Measurements from ENCODE around the gene SH3D19. TPM values are rescaled to one million over a fixed set of nuclear protein-coding genes. Genes with fewer than 3 reads are reported as not detected.

The SH3D19 gene
- total RNA-seq, 1 donor from 2014 or later = 41.7 TPM

- no peak for DNase-seq (ENCODE audit: low spot score)
Observed at GRCh38 chr4:151228189-151229119, 97.0 kb downstream of the SH3D19 start.

- no peak for DNase-seq (ENCODE audit: low spot score)
Observed at GRCh38 chr4:151227731-151228130, 97.7 kb downstream of the SH3D19 start.

- no peak for DNase-seq (ENCODE audit: low spot score)
Observed at GRCh38 chr4:151227172-151227571, 98.2 kb downstream of the SH3D19 start.

GRCh38 chr4:151226004-151226932 lies 99.1 kb downstream of the SH3D19 start:
- no peak for DNase-seq (ENCODE audit: low spot score)

- no peak for DNase-seq (ENCODE audit: low spot score)
Observed at GRCh38 chr4:151223465-151223864, 101.9 kb downstream of the SH3D19 start.

GRCh38 chr4:151219948-151220347 lies 105.5 kb downstream of the SH3D19 start:
- no peak for DNase-seq (ENCODE audit: low spot score)

- DNase-seq (ENCODE audit: low spot score) = no peak
Observed at GRCh38 chr4:151219091-151219490, 106.3 kb downstream of the SH3D19 start.

- no peak for DNase-seq (ENCODE audit: low spot score)
Observed at GRCh38 chr4:151218343-151218742, 107.1 kb downstream of the SH3D19 start.

GRCh38 chr4:151217326-151217725 lies 108.1 kb downstream of the SH3D19 start:
- DNase-seq (ENCODE audit: low spot score) = no peak

- no peak for DNase-seq (ENCODE audit: low spot score)
Observed at GRCh38 chr4:151215295-151215694, 110.1 kb downstream of the SH3D19 start.

- DNase-seq (ENCODE audit: low spot score) = no peak
Observed at GRCh38 chr4:151207868-151208267, 117.5 kb downstream of the SH3D19 start.

- DNase-seq (ENCODE audit: low spot score) = no peak
Observed at GRCh38 chr4:151207186-151207585, 118.2 kb downstream of the SH3D19 start.

GRCh38 chr4:151206241-151207005 lies 119.0 kb downstream of the SH3D19 start:
- DNase-seq (ENCODE audit: low spot score) = no peak

- DNase-seq (ENCODE audit: low spot score) = no peak
Observed at GRCh38 chr4:151205722-151206121, 119.7 kb downstream of the SH3D19 start.

- no peak for DNase-seq (ENCODE audit: low spot score)
Observed at GRCh38 chr4:151204925-151205524, 120.4 kb downstream of the SH3D19 start.

- DNase-seq (ENCODE audit: low spot score) = no peak
Observed at GRCh38 chr4:151202851-151203455, 122.5 kb downstream of the SH3D19 start.

GRCh38 chr4:151202381-151202780 lies 123.0 kb downstream of the SH3D19 start:
- DNase-seq (ENCODE audit: low spot score) = no peak

GRCh38 chr4:151199319-151200190 lies 125.8 kb downstream of the SH3D19 start:
- DNase-seq (ENCODE audit: low spot score) = no peak

GRCh38 chr4:151198748-151199147 lies 126.7 kb downstream of the SH3D19 start:
- DNase-seq (ENCODE audit: low spot score) = no peak

- DNase-seq (ENCODE audit: low spot score) = no peak
Observed at GRCh38 chr4:151197247-151197646, 128.2 kb downstream of the SH3D19 start.
